ENCODE data around the gene RGR.

RGR gene

DNA sequence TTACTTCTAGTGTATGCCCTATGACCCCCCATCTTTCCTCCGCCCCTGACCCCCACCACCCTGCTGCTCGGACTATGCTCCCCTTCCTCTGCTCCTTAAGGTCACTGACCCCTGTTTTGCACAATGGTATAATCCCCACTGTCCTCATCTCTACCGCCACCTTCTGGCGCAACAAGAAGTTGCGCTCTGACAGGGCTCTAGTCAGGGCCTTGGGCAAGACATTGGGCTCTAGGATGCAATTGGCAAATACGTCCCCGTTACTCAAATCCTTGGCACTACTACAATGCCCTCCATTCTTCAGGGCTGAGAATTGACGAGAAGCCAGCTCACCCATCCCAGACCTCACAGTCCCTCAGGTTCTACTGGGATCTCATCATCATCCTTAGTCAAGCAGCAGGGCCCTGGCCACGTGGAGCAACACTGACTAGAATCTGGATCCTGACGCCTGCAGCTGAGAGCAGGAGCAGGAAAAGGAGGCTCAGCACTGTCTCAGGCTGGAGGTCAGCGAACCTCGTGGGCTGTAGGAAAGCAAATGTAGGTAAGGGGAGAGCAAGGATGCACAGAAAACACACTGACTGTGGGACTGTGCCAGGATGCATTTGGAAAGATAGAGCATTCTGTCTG, 30.1 kb upstream of the RGR start:
- Histone ChIP-seq H3K27me3 (replicated peaks in 2 of 5; ENCODE audit: control insufficient read depth in 4 of 5, insufficient read depth in 5 of 5, low read length in 4 of 5) (peaks cover 0 to 18% (median 4%) of the 10 kb centered on the region in 5 experiments), H3K4me3 (ENCODE audit: control insufficient read depth in 1 of 7, extremely low read depth in 1 of 7, insufficient read depth in 4 of 7, low read depth in 2 of 7, low read length in 6 of 7) (peak overlapping the region in 1 of 7 experiments; percentile 66), H3K27ac (ENCODE audit: insufficient read depth in 1 of 2, low read depth in 1 of 2, low read length in 2 of 2, poor library complexity in 1 of 2, severe bottlenecking in 2 of 2) (no peak overlapping the region), H3K4me1 (ENCODE audit: control extremely low read depth in 1 of 4, control insufficient read depth in 4 of 4, insufficient read depth in 4 of 4, low read length in 3 of 4) (no peaks in the 10 kb centered on the region), H3K36me3 (ENCODE audit: control insufficient read depth in 4 of 4, insufficient read depth in 4 of 4, low read length in 3 of 4) (no peaks in the 10 kb centered on the region), H3K9me3 (ENCODE audit: control extremely low read depth in 1 of 5, control insufficient read depth in 4 of 5, insufficient read depth in 2 of 5, low read depth in 1 of 5, low read length in 4 of 5) (peaks cover 0 to 3% (median 0%) of the 10 kb centered on the region in 5 experiments)
- 50% methylated on average over 11 of the region's 12 CpGs for WGBS (ENCODE audit: insufficient coverage)
- ChIA-PET CTCF (interaction anchor here (1.0 to 1.4 kb wide), 3 partner anchors 19 to 48 kb away, joined by 3 read pairs; no protein-coding TSS in a partner anchor), POLR2A (no interaction called here)
- peak; percentile 29 to 63 (median 50) for DNase-seq

GRCh38 chr10:84216834-84217233, 28.0 kb upstream of the RGR start:
- H3K27me3 ChIP-seq (replicated peaks in 2 of 5; ENCODE audit: control insufficient read depth in 4 of 5, insufficient read depth in 5 of 5, low read length in 4 of 5) = peaks cover 0 to 12% (median under 1%) of the 10 kb centered on the region in 5 experiments
- 93% methylated on average over 9 of the region's 9 CpGs for WGBS (ENCODE audit: insufficient coverage)
- CTCF ChIA-PET = interaction anchor here (1.0 to 2.1 kb wide), 4 partner anchors 8 to 23 kb away, joined by 3 to 7 read pairs (median 3); no protein-coding TSS in a partner anchor
- no peaks in the 10 kb centered on the region for H3K4me1 ChIP-seq (ENCODE audit: control extremely low read depth in 1 of 4, control insufficient read depth in 4 of 4, insufficient read depth in 4 of 4, low read length in 3 of 4)
- POLR2A ChIA-PET = no interaction called here
- peaks cover 0 to 3% (median 0%) of the 10 kb centered on the region in 5 experiments for H3K9me3 ChIP-seq (ENCODE audit: control extremely low read depth in 1 of 5, control insufficient read depth in 4 of 5, insufficient read depth in 2 of 5, low read depth in 1 of 5, low read length in 4 of 5)
- no peaks in the 10 kb centered on the region for H3K36me3 ChIP-seq (ENCODE audit: control insufficient read depth in 4 of 4, insufficient read depth in 4 of 4, low read length in 3 of 4)
- DNase-seq = no peak
- H3K4me3 ChIP-seq (ENCODE audit: control insufficient read depth in 1 of 7, extremely low read depth in 1 of 7, insufficient read depth in 4 of 7, low read depth in 2 of 7, low read length in 6 of 7) = no peak overlapping the region
- no peak overlapping the region for H3K27ac ChIP-seq (ENCODE audit: insufficient read depth in 1 of 2, low read depth in 1 of 2, low read length in 2 of 2, poor library complexity in 1 of 2, severe bottlenecking in 2 of 2)

DNA sequence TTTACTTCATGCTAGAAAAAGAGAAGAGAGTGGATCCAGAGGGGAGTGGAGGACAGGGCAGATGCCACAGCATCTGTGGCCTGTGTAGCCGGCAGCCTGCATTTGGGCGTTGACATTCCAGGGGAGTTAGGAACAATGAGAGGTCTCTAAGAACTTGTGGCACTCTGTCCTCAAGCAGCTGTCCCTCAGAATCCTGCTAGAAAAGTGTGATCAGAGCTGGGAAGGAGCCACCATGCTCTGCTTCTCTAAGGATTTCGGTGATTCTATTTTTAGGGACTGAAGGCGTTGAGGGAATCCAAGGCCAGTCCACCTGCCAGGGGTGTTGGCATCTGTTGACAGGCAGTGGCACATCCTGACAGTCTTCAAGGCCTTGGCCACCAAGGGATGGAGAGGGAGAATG, 27.1 kb upstream of the RGR start:
- H3K27me3 ChIP-seq (replicated peaks in 2 of 5; ENCODE audit: control insufficient read depth in 4 of 5, insufficient read depth in 5 of 5, low read length in 4 of 5) = peaks cover 0 to 12% (median 0%) of the 10 kb centered on the region in 5 experiments
- POLR2A ChIA-PET = no interaction called here
- no peaks in the 10 kb centered on the region for H3K4me1 ChIP-seq (ENCODE audit: control extremely low read depth in 1 of 4, control insufficient read depth in 4 of 4, insufficient read depth in 4 of 4, low read length in 3 of 4)
- CTCF ChIA-PET = interaction anchor here (1.2 to 2.1 kb wide), 3 partner anchors 9 to 13 kb away, joined by 3 to 7 read pairs (median 3); no protein-coding TSS in a partner anchor
- no peaks in the 10 kb centered on the region for H3K36me3 ChIP-seq (ENCODE audit: control insufficient read depth in 4 of 4, insufficient read depth in 4 of 4, low read length in 3 of 4)
- 93% methylated on average over 4 of the region's 4 CpGs for WGBS (ENCODE audit: insufficient coverage)
- peaks cover 0 to 3% (median 0%) of the 10 kb centered on the region in 5 experiments for H3K9me3 ChIP-seq (ENCODE audit: control extremely low read depth in 1 of 5, control insufficient read depth in 4 of 5, insufficient read depth in 2 of 5, low read depth in 1 of 5, low read length in 4 of 5)
- no peak overlapping the region for H3K27ac ChIP-seq (ENCODE audit: insufficient read depth in 1 of 2, low read depth in 1 of 2, low read length in 2 of 2, poor library complexity in 1 of 2, severe bottlenecking in 2 of 2)
- no peak for DNase-seq
- no peak overlapping the region for H3K4me3 ChIP-seq (ENCODE audit: control insufficient read depth in 1 of 7, extremely low read depth in 1 of 7, insufficient read depth in 4 of 7, low read depth in 2 of 7, low read length in 6 of 7)

- CTCF ChIA-PET = no interaction called here
Measured at GRCh38 chr10:84221916-84222315, 22.9 kb upstream of the RGR start.

DNA sequence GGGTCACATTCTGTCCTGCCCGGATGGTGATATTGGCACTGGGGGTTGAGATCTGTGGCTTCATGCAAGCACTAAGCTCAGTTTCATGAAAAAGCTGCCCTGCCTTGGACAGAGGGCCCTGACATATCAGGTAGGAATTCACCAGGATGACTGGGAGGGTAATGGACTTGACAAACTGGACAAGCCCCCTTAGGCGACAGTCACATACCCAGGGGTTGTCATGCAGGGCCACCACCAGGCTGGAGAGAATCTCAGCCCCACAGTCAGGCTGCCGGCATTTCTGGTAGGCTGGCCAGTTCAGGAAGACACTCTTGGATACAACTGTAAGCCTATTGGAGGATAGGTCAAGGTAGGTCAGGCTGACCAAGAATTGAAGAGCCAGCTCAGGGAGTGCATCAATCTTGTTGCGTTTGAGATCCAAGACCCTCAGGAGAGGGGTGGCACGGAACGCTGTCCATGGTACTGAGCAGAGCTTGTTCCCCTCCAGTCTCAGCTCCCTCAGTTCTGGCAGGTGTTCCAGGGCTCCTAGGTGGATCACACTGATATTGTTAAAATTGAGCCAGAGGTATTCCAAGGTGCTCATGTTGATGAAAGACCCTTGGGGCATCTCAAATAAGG, 20.3 kb upstream of the RGR start:
- Histone ChIP-seq H3K4me1 (ENCODE audit: control extremely low read depth in 1 of 4, control insufficient read depth in 4 of 4, insufficient read depth in 4 of 4, low read length in 3 of 4) (no peaks in the 10 kb centered on the region), H3K9me3 (ENCODE audit: control extremely low read depth in 1 of 5, control insufficient read depth in 4 of 5, insufficient read depth in 2 of 5, low read depth in 1 of 5, low read length in 4 of 5) (no peaks in the 10 kb centered on the region), H3K27me3 (replicated peaks in 2 of 5; ENCODE audit: control insufficient read depth in 4 of 5, insufficient read depth in 5 of 5, low read length in 4 of 5) (peaks cover 0 to 17% (median 2%) of the 10 kb centered on the region in 5 experiments), H3K4me3 (ENCODE audit: control insufficient read depth in 1 of 7, extremely low read depth in 1 of 7, insufficient read depth in 4 of 7, low read depth in 2 of 7, low read length in 6 of 7) (no peak overlapping the region), H3K36me3 (ENCODE audit: control insufficient read depth in 4 of 4, insufficient read depth in 4 of 4, low read length in 3 of 4) (no peaks in the 10 kb centered on the region), H3K27ac (ENCODE audit: insufficient read depth in 1 of 2, low read depth in 1 of 2, low read length in 2 of 2, poor library complexity in 1 of 2, severe bottlenecking in 2 of 2) (no peak overlapping the region)
- peak in 2 of 3 donors; percentile 32 to 33 for DNase-seq
- 48% methylated on average over 6 of the region's 6 CpGs for WGBS (ENCODE audit: insufficient coverage)
- ChIA-PET POLR2A (no interaction called here), CTCF (no interaction called here)

More at GRCh38 chr10:84221916-84222315, 22.9 kb upstream of the RGR start:
- DNase-seq = no peak
- Histone ChIP-seq H3K4me1 (ENCODE audit: control extremely low read depth in 1 of 4, control insufficient read depth in 4 of 4, insufficient read depth in 4 of 4, low read length in 3 of 4) (no peaks in the 10 kb centered on the region), H3K27me3 (replicated peaks in 2 of 5; ENCODE audit: control insufficient read depth in 4 of 5, insufficient read depth in 5 of 5, low read length in 4 of 5) (peaks cover 0 to 11% (median 0%) of the 10 kb centered on the region in 5 experiments), H3K4me3 (ENCODE audit: control insufficient read depth in 1 of 7, extremely low read depth in 1 of 7, insufficient read depth in 4 of 7, low read depth in 2 of 7, low read length in 6 of 7) (no peak overlapping the region), H3K9me3 (ENCODE audit: control extremely low read depth in 1 of 5, control insufficient read depth in 4 of 5, insufficient read depth in 2 of 5, low read depth in 1 of 5, low read length in 4 of 5) (peaks cover 0 to 3% (median 0%) of the 10 kb centered on the region in 5 experiments), H3K36me3 (ENCODE audit: control insufficient read depth in 4 of 4, insufficient read depth in 4 of 4, low read length in 3 of 4) (no peaks in the 10 kb centered on the region), H3K27ac (ENCODE audit: insufficient read depth in 1 of 2, low read depth in 1 of 2, low read length in 2 of 2, poor library complexity in 1 of 2, severe bottlenecking in 2 of 2) (no peak overlapping the region)
- POLR2A ChIA-PET = no interaction called here
- 95% methylated on average over 5 of the region's 8 CpGs for WGBS (ENCODE audit: insufficient coverage)

DNA sequence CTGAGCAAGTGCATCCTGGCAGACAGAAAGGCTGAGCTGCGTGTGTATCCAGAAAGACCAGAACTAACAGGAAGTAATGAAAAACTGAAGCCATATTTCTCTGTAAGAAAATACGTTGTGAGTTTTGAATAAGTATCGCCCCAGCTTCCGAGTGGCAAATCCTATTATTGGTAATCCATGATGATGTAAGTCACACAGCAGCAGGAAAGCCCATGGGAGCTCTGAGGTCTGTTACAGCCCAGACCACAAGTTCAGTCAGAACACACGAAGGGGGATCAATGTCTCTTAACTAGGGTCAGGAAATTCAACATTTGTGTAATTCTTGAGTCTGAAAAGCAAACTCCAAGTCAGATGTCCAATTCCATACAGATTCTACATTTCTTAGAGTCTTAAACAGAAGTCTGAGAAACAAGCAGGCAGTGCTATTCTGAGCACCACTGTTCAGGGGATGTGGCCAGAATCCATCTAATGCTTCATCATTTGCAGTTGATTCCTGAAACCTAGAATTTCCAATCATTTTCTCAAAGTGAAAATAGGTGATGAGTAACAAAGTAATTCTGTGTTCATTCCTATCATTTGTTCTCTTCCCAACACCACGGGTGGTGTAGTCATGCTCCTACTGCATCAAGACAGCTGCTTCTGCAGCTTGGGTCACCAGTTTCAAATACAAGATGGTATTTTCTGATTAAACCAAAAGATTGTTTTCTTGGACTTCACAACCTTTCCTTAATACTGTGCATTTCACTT, 19.3 kb upstream of the RGR start, which contains the start of gene LRIT2:
LRIT2 (minus strand) TSS at position 118 of the 747 bp plus-strand sequence; CDS start at position 94, 24 bp downstream.
- peaks cover 0 to 17% (median 4%) of the 10 kb centered on the region in 5 experiments for H3K27me3 ChIP-seq (replicated peaks in 2 of 5; ENCODE audit: control insufficient read depth in 4 of 5, insufficient read depth in 5 of 5, low read length in 4 of 5)
- no peaks in the 10 kb centered on the region for H3K4me1 ChIP-seq (ENCODE audit: control extremely low read depth in 1 of 4, control insufficient read depth in 4 of 4, insufficient read depth in 4 of 4, low read length in 3 of 4)
- 92% methylated on average over 4 of the region's 6 CpGs for WGBS (ENCODE audit: insufficient coverage)
- H3K36me3 ChIP-seq (ENCODE audit: control insufficient read depth in 4 of 4, insufficient read depth in 4 of 4, low read length in 3 of 4) = no peaks in the 10 kb centered on the region
- no peak within 1 kb of the TSS for H3K4me3 ChIP-seq (ENCODE audit: control insufficient read depth in 1 of 7, extremely low read depth in 1 of 7, insufficient read depth in 4 of 7, low read depth in 2 of 7, low read length in 6 of 7)
- ChIA-PET POLR2A (no interaction called here), CTCF (interaction anchor here (1.3 kb wide), 1 partner anchor 11 kb away, joined by 5 read pairs; no protein-coding TSS in a partner anchor)
- DNase-seq = no peak
- H3K9me3 ChIP-seq (ENCODE audit: control extremely low read depth in 1 of 5, control insufficient read depth in 4 of 5, insufficient read depth in 2 of 5, low read depth in 1 of 5, low read length in 4 of 5) = no peaks in the 10 kb centered on the region
- H3K27ac ChIP-seq (ENCODE audit: insufficient read depth in 1 of 2, low read depth in 1 of 2, low read length in 2 of 2, poor library complexity in 1 of 2, severe bottlenecking in 2 of 2) = no peak within 1 kb of the TSS
